NCI-H2081 (cell line): ENCODE results near the gene GAB1.

Experiments
- DNase-seq, 2 experiments: peaks; one replicate each; lab custom pipeline; 2025; lab: John Stamatoyannopoulos, UW

Gene GAB1

DNA sequence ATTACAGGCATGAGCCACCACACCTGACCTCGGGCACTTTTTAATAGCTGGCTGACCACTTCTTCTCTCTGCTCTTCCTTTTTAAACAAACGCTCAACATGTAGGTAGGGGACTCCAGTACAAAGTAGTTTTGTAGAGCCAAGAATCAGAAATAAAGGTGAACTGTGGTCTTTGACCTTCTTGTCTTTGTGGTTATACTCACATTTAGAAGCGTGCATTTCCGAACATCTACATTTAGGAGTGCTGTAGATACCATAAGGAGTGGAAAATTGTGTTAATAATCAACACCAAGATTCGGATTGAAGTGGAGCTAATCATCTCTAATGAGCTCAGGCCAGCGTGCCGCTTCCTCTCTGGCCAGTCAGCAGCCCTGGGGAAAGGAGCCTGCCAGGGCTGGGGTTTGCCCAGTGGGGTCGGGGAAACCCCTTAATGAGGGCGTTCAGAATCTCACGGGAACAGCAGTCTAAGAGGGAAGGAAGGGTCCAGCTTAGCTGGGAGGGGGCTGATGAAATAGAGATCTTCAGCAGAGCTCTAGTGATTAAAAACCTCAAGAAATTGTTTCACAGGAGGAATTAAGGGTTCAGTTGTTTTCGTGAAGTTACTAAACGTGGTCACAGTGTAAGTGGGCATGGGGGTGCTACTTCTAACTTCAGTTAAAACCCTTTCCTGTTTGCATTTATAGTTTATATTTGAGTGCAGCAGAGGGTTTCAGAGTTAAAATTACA lies 81.2 kb downstream of the GAB1 start:
- DNase-seq, result no peak

DNA sequence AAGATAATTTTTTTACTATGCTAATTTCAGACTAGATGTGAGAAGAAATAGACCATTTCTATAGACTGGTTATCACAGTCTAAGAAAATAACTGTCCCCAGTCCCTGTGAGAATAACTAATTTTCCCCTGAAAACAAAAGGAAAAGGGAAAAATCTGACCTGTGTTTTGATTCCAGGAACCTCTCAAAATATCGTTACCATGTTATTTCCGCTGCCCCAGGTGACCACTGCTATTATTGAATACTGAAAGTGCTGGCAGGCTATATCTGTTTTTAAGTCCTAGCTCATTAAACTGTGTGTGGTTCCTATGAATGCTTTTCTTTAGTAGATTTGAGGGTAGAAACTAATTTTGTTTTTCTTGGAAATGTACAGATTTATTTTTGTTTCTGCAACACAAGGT lies 83.6 kb downstream of the GAB1 start:
- DNase-seq, result peak in 1 of 2 experiments; percentile 25

DNA sequence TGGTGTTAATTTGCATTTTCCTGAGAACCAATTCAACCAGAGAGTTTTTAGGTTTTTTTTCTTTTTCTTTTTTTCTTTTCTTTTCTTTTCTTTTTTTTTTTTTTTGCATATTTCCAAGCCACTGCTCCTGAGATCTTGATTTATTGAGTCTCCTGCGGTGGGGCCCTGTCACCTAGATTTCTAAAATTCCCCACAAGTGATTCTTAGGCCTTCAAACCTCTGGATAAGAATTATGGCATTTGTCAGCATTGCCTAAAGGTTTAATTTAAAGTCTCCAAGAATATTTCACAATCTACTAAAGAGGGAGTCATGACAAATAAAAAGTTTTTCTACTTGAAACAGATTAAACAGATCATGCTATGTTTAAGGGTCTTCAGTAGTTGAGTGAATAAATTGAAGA lies 84.9 kb downstream of the GAB1 start:
- DNase-seq, result no peak

DNA sequence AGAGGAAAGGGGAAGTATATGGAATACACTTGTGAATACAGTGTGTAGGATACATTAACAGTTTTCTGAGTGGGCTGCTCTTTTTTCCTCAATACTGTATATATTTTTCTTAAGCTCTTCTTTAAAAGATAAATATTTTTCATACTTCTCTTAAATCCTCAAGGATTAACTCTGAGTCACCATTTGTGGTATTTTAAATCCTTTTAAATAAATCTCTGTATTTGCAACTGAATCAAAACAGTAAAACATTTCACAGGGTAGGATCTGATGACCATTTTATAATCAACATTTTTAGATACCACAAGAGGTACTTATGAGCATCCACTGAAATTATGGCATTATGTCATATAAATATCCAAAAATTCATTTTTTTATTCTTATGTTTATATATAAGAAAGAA lies 87.6 kb downstream of the GAB1 start:
- DNase-seq, result no peak

DNA sequence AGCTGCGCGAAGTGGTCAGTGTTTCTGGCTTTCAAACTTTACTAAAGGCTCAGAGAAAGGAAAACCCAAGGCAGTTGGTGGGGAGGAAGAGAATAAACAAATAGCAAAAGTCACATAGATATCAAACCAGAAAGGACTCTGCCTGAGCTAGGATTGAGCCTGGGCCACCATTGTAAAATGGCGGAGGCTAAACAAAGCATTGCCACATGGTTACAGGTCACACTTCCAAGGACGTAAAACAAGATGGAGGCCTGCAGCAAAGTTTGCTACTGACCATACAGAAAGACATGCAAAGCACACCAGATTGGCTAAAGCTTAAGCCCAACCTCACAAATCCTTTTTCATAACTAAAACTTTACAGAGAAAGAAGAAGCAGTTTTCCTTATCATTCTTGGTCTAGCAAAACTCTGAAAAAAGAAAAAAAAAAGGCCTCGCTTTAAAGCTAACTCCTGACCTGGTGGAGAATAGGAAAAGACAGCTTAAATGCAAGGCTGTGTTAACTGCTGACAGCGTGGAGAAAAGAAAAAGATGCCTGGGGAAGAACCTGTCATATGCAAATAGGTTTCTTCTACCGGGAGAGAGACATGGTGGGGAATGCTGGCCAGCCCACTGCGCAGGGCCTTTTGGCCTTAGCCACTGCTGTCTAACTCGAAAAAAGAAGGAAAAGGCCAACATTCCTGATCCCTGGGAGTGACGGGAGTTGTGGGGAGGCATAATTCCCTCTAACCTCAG lies 95.0 kb downstream of the GAB1 start:
- no peak for DNase-seq

DNA sequence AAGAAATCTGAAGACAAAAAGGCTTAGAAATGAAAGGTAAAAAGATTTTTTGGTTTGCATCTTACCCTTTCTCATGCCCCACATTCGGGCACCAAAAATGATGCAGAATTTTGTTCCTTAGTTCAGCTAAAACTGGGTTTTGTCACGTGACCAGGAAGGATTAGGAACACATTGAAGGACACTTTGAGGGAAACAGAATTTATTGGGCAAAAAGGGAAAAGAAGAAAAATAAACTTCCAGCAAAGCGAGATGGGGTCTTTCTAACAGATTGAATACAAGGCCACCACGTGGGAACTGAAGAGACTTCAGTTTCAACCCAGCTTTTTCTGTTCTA lies 95.5 kb downstream of the GAB1 start:
- DNase-seq, result no peak

DNA sequence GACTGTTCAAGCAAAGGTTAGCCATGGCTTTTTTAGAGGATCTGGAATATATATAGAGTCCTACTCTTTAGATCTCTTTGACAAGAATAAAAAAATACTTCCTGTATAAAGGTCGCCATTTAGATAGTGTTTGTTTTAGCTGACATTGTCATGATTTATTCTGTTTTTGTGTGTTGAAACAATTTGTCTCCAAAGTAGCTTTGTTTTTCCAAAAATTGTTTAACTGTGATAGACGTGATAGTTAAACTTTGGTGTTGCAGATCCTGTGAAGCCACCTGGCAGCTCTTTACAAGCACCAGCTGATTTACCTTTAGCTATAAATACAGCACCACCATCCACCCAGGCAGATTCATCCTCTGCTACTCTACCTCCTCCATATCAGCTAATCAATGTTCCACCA lies 96.6 kb downstream of the GAB1 start:
- no peak for DNase-seq

DNA sequence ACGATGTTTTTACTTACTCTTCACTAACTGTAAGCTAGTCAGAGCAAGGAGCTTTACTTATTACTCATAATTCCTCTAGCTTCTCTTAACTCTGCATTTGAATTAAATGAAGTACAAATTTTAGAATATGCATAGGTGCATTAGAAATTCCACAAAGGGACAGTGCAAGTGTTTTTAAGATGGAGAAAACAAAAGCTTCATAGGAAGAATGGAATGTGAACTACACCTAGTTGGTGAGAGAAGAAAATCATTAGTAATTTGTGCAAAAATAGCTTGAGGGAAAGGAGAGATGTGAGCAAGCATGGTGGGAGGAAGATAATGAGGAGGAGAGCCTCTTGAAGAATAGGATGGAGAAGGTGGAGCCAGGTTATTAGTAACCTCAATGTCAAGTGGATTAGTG lies 99.3 kb downstream of the GAB1 start:
- no peak for DNase-seq

DNA sequence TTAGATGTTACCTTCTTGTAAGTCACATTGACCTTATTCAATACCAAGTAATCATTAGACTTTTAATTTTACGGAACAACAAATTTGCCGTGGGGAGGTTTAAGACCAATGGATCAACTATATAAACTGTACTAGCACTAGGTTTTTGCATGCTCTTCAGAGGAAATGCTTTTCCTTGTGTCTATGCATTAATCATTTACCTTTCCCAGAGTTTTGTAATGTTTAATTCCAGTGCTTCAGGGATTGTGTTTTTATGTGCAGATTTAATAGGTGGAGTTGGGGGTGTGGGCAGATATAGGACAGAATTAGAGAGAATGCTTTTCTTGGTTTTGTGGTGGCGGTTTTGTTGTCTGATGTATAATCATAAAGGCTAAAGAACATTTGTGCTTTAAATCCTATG lies 100.8 kb downstream of the GAB1 start:
- DNase-seq, result no peak

DNA sequence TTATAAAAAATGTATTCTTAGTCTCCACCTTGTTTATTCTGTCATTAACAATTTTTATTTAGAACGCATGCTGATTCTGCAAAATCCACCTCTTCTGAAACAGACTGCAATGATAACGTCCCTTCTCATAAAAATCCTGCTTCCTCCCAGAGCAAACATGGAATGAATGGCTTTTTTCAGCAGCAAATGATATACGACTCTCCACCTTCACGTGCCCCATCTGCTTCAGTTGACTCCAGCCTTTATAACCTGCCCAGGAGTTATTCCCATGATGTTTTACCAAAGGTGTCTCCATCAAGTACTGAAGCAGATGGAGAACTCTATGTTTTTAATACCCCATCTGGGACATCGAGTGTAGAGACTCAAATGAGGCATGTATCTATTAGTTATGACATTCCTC lies 101.3 kb downstream of the GAB1 start:
- DNase-seq, result peak; percentile 8 to 50

DNA sequence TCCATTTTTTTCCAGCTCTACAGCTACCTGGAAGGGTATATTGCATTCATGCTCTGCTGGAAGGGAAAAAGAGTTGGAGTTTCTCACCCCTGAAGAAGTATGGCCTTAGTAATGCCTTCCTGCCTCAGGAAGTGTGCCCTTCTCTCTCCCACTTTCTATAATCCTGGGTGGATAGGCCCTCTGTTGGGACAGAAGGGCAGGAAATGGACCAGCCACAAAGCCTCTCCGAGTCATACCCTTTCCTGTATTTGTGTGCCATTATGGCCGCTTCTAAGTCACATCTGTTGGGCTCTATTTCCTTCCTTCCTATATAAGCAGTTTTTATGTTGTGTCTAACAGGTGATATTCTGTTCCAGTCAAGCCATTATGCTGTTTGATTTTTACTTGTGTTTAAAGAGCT lies 102.0 kb downstream of the GAB1 start:
- DNase-seq, result no peak

DNA sequence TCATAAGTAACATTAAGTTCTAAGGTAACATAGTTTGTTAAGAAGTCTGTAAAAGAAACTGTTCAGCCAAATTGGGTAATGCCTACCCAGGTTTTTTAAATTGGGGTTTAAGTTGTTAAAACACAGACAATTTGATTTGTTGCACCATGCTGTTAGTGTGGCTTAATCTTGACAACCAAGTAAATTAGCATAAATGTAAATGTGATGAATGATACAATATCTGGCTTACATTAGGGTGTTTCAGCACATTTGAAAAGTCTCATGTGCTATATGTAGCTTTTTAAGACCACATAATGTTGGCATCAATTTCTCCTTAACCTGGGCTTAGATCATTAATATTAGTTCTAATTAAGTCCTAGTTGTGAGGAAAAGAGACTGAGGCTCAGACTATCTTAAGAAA lies 104.4 kb downstream of the GAB1 start:
- no peak for DNase-seq

DNA sequence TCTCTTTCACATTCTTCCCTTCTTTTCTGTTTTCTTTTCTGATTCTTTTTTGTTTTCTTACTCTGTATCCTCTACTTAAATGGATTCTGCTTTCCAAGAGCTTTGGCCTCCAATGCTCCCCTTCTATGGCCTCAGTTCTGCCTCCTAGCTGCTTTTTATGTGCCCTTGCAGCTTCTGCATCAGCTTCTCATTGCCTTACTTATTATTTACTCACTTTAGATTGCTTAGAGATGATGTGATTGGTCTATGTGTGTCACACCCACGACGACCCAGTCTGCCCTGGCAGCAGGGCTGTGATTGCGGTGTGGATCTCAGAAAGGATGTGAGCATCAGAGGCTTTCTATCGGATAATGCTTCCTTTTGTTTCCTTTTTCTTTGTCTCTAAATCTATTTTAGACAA lies 105.0 kb downstream of the GAB1 start:
- DNase-seq, result peak in 1 of 2 experiments; percentile 17

DNA sequence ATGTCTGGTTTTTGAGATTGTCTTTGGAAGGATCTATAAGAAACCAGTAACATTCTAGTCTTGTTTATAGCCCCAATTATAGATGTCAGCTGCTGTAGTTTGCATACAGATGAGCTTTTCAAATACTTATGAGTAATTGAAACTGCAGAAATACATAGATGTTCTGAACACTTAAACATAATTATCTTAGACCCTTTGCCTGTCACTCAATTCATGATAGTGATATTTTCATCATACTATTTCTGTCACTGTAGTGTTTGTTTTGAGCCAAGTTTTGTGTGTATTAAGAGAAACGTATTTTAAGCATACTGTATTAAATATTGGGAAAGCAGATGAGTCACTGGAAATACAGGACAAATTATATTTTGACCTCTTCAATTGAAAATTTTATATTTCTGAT lies 107.1 kb downstream of the GAB1 start:
- no peak for DNase-seq

DNA sequence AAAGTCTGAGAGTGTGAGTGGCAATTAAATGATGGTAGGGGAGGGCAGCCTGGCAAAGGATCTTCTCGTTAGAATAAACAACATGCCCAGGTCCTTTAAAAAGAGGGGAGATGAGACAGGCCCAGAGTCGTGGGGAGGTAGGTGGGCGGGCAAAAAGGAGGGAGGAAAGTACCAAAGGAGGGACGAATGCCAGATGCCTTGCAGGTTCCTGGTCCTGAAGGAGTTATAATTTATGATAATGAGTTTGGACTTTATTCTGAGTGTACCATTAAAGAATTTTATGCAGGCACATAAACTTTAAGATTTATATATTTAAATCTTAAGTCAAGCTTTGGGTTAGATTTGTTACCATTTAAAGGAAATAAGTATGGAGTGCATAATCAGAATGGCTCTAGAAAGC lies 114.5 kb downstream of the GAB1 start:
- DNase-seq, result no peak

DNA sequence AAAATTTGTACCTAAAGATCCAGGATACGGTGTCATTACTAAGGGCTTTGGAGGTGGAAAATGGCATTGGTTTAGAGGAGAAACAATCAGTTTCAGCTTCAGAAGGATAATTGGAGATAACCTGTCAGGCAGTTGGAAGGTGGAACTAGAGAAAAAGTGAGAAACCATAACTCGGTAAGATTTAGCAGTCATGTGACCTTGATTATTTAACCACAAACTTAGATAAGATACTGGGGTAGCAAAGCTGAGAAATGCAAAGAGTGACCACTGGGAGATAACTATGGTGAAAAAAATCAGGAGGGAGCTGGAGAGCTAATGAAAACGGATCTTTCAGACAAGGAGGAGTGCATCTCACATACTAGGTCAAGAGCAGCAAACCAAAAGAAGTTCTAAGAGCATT lies 118.5 kb downstream of the GAB1 start:
- no peak for DNase-seq

DNA sequence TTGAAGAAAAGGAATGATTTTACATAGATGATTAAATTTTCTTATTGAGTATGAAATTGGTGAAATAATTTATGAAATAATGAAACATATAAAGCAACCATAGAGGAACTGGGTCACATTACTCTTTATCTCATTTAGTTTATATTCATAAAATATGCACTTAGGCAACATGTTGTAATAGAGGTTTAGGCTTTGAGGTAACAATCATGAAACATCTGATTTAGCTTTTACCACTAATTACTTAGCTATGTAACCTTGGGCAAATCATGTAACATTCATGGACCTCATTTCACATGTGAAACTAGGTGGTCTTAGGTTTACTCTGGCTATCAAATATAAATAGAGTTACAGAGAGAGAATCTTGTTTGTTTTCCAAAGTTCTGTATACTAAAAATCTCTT lies 122.3 kb downstream of the GAB1 start:
- no peak for DNase-seq

DNA sequence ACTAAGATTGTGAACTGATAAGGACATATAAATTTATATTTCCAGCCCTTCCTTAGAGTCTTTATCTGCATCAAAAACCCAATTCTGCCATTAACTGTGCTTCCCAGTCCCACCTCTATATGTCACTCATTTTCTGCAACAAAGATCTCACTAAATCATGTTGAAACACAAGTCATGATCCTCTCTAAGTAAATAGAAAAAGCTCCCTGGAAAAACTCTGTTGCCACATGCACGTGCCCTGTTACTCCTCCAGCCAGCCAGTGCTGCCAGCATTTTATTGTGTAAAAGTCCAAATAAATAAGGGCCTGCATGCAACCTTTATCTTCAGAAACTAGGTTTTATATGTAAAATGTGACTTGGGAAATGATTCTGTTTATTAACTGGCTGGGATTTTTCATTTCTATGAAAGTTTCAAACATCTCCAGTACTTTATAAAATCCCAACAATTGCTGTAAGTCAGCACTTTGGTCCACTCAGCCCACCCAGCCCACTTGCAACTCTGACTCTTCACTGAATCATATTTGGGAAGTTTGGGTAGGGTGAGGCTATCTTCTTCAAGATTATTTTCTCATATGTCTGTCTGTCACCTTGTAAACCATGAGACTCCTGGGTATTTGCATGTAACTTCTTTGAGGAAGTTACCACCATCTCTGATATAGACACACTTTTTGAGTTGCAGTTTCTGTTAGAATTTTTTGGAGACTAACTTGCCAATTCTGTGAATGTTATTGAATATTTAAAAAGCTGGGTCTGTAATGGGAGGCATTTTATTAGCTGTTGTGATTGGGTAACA lies 136.9 kb downstream of the GAB1 start:
- DNase-seq, result no peak

DNA sequence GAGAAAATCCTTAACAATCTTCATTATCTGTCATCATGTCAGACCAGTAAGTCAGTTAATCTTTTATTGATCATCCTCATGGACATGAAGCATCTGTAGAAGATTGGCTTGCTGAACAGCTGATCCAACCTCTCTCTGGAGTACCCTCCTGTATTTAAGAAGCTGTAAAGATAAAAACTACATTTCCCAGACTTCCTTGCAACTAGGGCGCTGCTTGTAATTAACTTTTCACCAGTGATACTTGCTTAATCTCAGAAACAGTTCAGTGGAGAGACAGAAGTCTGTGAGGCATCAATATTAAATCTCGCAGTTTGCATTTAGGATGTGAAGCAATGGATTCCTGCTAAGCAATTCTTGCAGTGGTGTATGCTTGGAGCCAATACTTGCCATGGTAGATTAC lies 140.8 kb downstream of the GAB1 start:
- DNase-seq, result no peak

DNA sequence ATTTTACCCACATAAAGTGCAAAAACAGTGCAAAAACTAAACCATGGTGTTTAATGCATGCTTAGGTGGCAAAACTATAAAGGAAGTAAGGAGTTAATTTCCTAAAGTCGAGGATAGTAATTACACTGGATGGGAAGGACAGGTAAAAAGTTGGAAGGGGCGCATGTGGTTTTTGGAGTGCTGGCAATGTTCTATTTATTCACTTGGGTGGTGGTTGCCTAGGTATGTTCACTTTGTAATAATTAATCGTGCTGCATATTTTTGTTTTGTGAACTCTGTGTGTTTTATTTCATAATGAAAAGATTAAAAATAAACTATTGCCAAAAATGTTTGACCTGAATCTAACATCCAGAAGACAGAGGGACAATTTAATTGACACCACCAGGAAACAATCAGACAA lies 144.7 kb downstream of the GAB1 start:
- no peak for DNase-seq

DNA sequence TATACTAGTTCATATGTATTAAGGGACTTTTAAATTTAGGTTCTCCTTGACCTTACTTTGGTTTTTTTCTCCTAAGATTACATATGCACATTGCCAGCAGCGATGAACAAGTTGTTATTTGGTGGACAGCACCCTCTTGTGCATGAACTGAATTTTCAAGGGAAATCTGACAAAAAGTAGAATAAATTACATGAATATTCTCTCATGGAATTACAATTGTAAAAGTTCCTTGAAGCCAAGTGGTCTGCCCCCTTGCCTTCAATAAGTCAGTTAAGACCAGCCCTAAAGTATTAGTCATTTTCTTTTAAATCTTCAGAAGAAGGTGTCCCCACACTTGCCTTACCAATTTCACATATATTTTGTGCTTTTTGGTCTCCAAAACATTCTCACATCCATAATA lies 146.2 kb downstream of the GAB1 start:
- peak in 1 of 2 experiments; percentile 42 for DNase-seq

DNA sequence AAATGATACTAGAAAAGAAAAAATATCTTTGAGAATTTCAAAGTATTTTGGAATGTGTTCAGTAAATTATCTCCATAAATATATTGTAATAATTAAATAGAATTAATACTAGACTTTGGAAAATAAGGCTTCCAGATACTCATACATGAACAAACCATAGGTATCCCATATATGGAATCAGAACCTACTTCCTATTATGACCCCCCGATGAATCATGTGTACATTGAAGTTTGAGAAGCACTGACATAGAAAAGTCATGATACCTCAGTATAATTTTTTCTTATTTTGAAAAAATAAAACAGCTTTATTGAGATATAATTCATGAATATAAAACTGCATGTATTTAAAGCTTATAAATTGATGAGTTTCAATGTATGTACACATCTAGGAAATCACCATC lies 149.6 kb downstream of the GAB1 start:
- DNase-seq, result no peak

DNA sequence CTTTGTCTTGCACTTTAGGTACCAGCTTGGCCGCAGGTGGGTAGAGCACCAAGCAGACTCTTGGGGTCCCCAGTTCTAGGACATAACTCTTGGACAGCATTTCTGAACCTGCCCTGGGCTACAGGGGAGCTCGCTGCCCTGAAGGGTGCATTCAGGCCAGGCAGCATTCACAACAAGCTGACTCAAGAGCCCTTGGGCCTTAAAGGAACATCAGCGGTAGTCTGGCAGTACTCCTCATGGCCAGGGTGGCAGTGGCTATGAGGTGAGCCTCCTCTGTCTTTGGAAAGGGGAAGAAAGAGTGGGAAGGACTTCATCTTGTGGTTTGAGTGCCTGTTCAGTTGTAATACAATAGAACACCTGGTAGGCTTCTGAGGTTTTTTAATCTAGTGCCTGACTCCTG lies 152.0 kb downstream of the GAB1 start:
- DNase-seq, result no peak
